Activated T-cell treated with anti-CD3 and anti-CD28 coated beads, Interleukin-2, amount 50 U/mL, for 4 hours (primary cell): ENCODE measurements around the gene KCNK4. TPM values are rescaled to one million over a fixed set of nuclear protein-coding genes. Genes with fewer than 3 reads are reported as not detected.
A peak's percentile ranks its signal among the peaks of the same experiment; 100 is the strongest.

Experiments used
- ATAC-seq, 2 donors: fragments of 200-7000 bp; cut with Tn5 transposase; one replicate each; pipeline ENCODE4 v1.10.0; 2021
- DNase-seq: peaks from one replicate; pipeline ENCODE4 v3.0.0-alpha.2; 2020
- H3K27me3 Mint-ChIP-seq: one replicate; pipeline ENCODE4 v1.8.0; 2021; ENCODE audit warnings: low read depth, mixed read lengths
- H3K36me3 Mint-ChIP-seq: one replicate; pipeline ENCODE4 v1.8.0; 2022; ENCODE audit warnings: mixed read lengths; ENCODE audit not compliant: insufficient read depth
- H3K4me1 Mint-ChIP-seq: one replicate; pipeline ENCODE4 v1.8.0; 2021; ENCODE audit warnings: low read depth, mixed read lengths
- H3K4me3 Mint-ChIP-seq: one replicate; pipeline ENCODE4 v1.8.0; 2021; ENCODE audit warnings: mild to moderate bottlenecking, moderate library complexity, mixed read lengths
- H3K9me3 Mint-ChIP-seq: one replicate; pipeline ENCODE4 v1.8.0; 2021; ENCODE audit warnings: mixed read lengths
- total RNA-seq, 3 donors: library from RNA; stranded (reverse); gene quantifications; one replicate each; pipeline ENCODE4 v1.2.1, GENCODE V29; 2021

KCNK4 gene
- total RNA-seq, 3 donors from 2014 or later: not detected

DNA sequence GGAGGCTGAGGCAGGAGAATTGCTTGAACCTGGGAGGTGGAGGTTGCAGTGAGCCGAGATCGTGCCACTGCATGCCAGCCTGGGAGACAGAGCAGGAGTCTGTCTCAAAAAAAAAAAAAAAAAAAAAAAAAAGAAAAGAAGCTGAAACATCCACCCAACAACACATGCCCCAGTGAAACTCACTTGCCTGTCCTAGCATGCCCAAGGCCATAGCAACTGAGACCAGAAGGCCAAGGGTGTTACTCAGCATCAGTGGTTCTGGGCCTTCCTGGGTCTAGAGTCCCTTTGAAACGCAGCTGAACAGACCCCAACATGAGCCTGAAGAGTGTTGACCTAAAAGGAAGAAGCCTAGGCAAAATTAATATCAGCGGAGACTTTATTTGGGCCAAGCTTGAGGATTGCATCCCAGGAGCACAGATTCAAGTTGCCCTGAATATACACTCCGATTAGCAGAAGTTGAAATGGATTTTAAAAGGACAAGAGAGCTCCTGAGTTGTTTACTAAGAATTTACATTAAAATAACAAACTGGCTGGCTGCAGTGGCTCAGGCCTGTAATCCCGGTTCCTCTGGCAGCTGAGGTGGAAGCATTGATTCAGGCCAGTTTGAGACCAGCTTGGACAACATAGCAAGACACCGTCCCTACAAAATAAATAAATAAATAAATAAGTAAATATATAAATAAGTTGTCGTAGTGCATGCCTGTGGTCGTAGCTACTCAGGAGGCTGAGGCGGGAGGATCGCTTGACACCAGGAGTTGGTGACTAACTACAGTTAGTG is 33.8 kb downstream of the KCNK4 start:
- Mint-ChIP-seq H3K4me3 (no peak overlapping the region), H3K9me3 (no peaks in the 10 kb centered on the region), H3K36me3 (peaks cover 10% of the 10 kb centered on the region), H3K4me1 (no peaks in the 10 kb centered on the region), H3K27me3 (no peaks in the 10 kb centered on the region)
- DNase-seq: no peak
- ATAC-seq: no peak

DNA sequence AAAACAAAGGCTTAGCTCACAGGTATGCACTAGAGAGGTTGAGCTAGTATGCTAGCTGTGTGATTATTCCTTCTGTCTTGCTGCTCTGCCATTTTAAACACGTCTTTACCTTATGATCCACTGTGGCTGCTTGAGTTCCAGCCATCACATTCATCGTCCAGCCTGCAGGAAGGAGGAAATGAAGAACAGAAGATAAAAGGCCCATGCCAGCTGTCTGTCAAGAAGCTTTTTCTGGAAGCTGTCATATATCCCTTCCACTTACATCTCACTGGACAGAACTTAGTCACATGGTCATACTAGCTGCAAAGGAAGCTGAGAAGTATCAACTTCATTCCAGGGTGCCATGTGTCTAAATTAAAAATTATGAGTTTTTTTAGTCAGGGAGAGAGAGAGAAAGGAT is 36.3 kb downstream of the KCNK4 start:
- Mint-ChIP-seq H3K36me3 (no peaks in the 10 kb centered on the region), H3K9me3 (no peaks in the 10 kb centered on the region), H3K27me3 (no peaks in the 10 kb centered on the region), H3K4me1 (peaks cover 8% of the 10 kb centered on the region), H3K4me3 (no peak overlapping the region)
- DNase-seq (no peak), ATAC-seq (no peak)

DNA sequence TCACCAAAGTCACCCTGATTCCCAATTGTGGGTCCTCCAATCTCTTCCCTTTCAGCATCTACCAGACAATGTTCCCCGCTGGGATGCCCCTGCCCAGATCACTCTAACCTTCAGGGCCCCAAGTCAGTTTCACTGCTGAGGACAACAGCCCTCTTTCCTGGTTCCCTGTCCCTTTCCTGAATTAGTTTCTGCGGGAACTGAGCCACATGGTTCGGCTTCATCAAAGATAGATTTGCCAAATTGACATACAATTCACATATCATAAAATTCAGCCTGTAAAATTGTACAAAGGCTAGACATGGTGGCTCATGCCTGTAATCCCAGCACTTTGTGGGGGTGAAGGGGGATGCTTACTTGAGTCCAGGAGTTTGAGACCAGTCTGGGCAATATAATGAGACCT is 36.9 kb downstream of the KCNK4 start:
- ATAC-seq (no peak), DNase-seq (no peak)
- Mint-ChIP-seq H3K27me3 (no peaks in the 10 kb centered on the region), H3K4me1 (peaks cover 8% of the 10 kb centered on the region), H3K9me3 (no peaks in the 10 kb centered on the region), H3K4me3 (no peak overlapping the region), H3K36me3 (no peaks in the 10 kb centered on the region)

DNA sequence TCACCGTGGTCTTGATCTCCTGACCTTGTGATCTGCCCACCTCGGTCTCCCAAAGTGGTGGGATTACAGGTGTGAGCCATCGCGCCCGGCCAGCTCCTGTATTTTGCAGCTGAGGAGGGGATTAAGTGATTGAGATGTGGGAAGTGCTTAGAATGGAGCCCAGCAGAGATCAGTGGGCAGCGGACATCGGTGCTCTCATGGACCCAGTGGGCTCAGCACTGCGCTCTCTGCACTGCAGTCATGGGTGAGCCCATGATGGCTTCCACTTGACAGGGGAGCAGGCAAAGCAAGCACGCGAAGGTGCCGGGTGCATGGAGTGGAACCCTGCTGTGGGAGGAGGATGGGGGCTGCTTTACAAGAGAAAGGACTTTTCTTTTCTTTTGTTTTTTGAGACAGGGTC is 39.8 kb downstream of the KCNK4 start:
- no peak for ATAC-seq
- Mint-ChIP-seq H3K4me1 (peaks cover 12% of the 10 kb centered on the region), H3K27me3 (no peaks in the 10 kb centered on the region), H3K9me3 (no peaks in the 10 kb centered on the region), H3K4me3 (no peak overlapping the region), H3K36me3 (no peaks in the 10 kb centered on the region)
- DNase-seq: no peak

DNA sequence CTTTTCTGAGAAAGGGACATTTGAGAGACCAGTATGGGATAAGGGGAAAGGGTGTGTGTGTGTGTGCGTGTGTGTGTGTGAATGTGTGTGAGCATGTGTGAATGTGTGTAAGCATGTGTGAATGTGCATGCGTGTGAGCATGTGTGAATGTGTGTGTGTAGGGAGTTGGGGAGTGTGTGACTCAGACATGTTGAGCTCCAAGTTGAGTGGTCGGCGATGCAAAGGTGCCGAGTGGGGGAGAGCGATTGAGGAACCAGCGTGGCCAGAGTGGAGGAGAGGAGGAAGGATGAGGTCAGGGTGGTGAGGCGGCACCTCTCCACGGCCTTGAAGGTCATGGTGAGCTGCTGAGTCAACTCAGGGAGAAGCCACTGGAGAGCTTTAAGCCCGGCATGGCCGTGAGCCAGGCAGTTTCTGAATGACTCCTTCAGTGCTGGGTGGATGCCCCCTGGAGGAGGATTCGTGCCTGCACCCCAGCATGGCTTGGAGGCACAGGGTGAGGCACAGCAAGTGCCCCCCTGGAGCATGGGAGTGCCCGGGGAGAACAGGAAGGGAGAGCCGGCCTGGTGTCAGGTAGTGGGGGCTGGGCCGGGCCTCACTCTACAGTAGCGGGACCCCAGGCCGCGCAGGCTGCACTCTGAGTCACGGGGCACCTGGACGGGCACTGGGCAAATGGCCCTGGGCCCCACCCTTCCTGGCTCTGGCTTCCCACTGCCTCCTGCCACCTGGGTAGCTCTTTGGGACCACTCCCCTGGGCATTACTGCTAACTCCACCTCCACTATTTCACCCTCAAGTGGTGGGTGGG is 40.7 kb downstream of the KCNK4 start:
- Mint-ChIP-seq H3K9me3 (no peaks in the 10 kb centered on the region), H3K36me3 (no peaks in the 10 kb centered on the region), H3K4me3 (peak overlapping the region; percentile 0), H3K4me1 (peaks cover 12% of the 10 kb centered on the region), H3K27me3 (no peaks in the 10 kb centered on the region)
- DNase-seq: peak; percentile 62
- ATAC-seq: peak; percentile 79

DNA sequence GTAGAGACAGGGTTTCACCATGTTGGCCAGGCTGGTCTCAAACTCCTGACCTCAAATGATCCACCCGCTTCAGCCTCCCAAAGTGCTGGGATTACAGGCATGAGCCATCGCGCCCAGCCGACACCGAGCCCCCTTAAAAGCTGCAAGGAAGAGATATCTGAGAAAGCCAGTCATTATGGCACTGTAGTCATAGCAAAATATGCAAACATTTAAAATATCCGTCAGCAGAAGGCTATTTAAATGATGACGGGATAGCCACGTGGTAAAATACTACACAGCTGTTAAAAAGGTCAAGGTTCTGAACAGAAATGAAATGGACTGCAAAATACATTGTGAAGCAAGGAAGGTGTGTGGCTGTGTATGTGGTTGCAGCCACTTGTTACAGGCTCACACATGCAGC is 42.5 kb downstream of the KCNK4 start:
- H3K27me3 Mint-ChIP-seq: no peaks in the 10 kb centered on the region
- ATAC-seq: no peak
- peaks cover 6% of the 10 kb centered on the region for H3K36me3 Mint-ChIP-seq
- H3K4me1 Mint-ChIP-seq: peaks cover 15% of the 10 kb centered on the region
- DNase-seq: no peak
- no peaks in the 10 kb centered on the region for H3K9me3 Mint-ChIP-seq
- no peak overlapping the region for H3K4me3 Mint-ChIP-seq

DNA sequence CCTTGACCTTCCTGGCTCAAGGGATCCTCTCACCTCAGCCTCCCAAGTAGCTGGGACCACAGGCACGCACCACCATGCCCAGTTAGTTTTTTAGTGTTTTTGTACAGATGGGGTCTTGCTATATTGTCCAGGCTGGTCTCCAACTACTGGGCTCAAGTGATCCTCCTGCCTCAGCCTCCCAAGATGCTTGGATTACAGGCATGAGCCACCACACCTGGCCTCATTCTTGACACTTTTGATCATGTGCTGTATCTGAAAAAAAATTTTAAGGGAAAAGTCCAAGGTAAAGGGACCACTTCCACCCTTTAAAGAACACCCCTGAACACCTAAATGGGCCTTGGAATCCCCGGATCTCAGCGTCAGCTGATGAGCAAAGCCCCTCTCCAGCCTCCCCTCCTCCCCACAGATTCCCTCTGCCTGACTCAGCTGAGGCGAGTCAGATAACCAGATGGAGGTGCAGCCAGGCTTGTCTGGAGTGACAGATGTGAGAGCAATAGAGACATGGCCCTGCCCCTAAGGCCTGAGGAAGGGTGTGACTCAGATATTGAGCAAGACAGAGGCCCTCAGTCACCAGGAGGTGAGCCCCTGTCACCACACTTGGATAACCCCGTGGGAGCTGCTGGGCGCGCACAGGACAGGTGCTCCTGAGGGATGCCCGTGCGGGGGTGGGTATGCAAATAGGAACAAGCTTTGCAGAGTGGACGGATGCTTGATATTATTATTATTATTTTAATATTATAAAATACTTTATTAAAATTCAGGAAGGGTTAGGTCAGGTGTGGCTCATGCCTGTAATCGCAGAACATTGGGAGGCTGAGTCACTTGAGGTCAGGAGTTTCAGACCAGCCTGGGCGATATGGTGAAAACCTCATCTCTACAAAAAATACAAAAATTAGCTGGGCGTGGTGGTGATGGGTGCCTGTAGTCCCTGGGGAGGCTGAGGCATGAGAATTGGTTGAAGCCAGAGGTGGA is 43.9 kb downstream of the KCNK4 start:
- no peak for DNase-seq

DNA sequence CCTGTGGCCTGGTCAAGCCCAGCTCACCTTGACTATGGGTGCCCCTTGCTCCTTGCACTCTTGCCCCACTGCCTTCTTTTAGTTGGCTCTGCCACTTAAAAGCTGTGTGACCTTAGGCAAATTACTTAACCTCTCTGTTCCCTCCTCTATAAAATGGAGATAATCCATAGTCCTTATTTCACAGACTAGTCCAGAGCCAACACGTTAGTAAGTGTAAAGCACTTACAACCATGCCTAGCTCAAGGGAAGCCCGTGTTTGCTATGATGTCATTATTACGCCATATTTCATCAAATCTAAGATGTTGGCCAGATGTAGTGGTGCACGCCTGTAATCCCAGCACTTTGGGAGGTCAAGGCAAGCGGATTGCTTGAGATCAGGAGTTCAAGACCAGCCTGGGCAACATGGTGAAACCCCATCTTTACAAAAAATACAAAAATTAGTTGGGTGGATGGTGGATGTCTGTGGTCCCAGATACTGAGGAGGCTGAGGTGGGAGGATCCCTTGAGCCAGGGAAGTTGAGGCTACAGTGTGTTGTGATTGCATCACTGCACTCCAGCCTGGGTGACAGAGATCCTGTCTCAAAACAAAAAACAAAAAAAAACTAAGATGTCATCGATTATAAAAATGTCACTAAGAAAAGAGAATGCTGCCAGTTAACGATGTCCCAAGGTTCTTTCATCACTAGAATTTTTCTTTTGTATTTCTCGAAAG is 46.6 kb downstream of the KCNK4 start:
- ATAC-seq (no peak), DNase-seq (no peak)
- no peak overlapping the region for H3K4me3 Mint-ChIP-seq
- no peaks in the 10 kb centered on the region for H3K27me3 Mint-ChIP-seq
- H3K4me1 Mint-ChIP-seq: peaks cover 33% of the 10 kb centered on the region
- H3K9me3 Mint-ChIP-seq: no peaks in the 10 kb centered on the region
- H3K36me3 Mint-ChIP-seq: peaks cover 9% of the 10 kb centered on the region

More for the DNA sequence above, 43.9 kb downstream of the KCNK4 start:
- Mint-ChIP-seq H3K9me3 (no peaks in the 10 kb centered on the region), H3K4me1 (peaks cover 27% of the 10 kb centered on the region), H3K27me3 (no peaks in the 10 kb centered on the region), H3K4me3 (no peak overlapping the region), H3K36me3 (peaks cover 6% of the 10 kb centered on the region)
- ATAC-seq: peak; percentile 58 to 65

DNA sequence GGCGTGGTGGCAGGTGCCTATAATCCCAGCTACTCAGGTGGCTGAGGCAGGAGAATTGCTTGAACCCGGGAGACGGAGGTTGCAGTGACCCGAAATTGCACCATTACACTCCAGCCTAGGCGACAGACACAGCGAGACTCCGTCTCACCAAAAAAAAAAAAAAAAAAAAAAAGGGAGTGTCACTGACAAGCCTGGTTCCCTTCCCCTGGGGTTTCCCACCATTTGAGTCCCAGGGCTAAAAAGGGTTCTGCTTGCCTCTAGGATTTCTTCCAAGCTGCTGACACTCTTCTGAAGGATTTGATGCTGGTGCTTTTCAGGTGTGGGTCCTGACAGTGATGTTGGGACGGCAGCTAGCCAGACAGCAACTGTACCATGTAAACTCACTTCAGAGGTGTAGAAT is 47.6 kb downstream of the KCNK4 start:
- H3K4me1 Mint-ChIP-seq: peaks cover 33% of the 10 kb centered on the region
- peaks cover 9% of the 10 kb centered on the region for H3K36me3 Mint-ChIP-seq

DNA sequence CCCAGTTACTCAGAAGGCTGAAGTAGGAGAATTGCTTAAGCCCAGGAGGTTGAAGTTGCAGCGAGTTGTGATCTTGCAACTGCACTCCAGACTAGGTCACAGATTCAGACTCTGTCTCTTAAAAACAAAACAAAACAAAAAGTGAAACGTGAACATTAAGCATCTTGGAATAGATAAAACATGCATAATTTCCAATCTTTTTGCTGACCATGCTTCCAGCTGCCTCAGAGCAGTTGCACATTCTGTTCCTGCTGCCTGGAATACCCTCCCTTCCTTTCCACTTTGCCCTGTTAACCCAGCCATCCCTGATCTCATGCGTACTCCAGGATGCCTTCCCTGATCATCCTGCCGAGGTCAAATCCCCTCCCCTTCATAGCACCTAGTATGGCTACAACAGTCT is 48.2 kb downstream of the KCNK4 start:
- H3K36me3 Mint-ChIP-seq: peaks cover 9% of the 10 kb centered on the region
- DNase-seq (no peak), ATAC-seq (no peak)
- H3K9me3 Mint-ChIP-seq: no peaks in the 10 kb centered on the region
- H3K4me1 Mint-ChIP-seq: peaks cover 33% of the 10 kb centered on the region
- peak overlapping the region; percentile 88 for H3K4me3 Mint-ChIP-seq
- H3K27me3 Mint-ChIP-seq: no peaks in the 10 kb centered on the region

More for the DNA sequence above, 47.6 kb downstream of the KCNK4 start:
- Mint-ChIP-seq H3K4me3 (peak overlapping the region; percentile 88), H3K27me3 (no peaks in the 10 kb centered on the region), H3K9me3 (no peaks in the 10 kb centered on the region)
- DNase-seq (no peak), ATAC-seq (no peak)

DNA sequence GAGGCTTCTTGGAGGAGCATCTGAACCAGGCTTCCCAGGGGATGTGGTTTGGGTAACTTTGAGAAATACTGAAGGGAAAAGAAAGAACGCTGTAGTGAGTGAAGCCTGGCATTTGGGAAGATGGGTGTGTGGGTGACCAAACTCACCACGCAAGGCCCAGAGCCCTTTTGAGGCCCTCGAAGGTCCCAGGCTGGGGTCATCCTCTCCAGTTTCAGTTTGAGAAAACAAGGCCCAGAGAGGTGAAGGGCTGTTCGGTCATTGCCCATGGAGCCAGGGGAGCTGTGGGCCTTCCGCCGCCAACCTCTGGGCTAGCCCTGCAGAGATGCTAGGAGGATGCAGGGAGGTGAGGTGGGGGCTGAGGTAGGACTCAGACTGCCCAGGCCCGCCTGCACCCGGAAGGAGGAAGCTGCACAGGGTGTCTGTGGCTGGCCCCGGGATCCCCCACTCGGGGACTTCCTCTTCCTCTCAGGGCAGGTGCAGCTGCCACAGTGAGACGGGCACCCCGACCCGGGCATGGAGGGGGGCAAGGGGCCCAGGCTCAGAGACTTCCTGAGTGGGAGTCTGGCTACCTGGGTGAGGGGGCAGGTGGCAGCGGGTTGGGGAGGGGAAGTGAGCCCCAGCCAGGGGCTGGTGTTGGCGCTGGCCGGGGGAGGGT is 48.8 kb downstream of the KCNK4 start, which contains the start of gene CCDC88B:
Gene CCDC88B, plus strand, starts transcription at position 451 of the 655 bp plus-strand sequence. Its CDS starts 63 bp downstream, at position 514.
- DNase-seq (peak; percentile 78), ATAC-seq (peak; percentile 81 to 82)
- peaks cover 9% of the 10 kb centered on the region for H3K36me3 Mint-ChIP-seq
- no peaks in the 10 kb centered on the region for H3K27me3 Mint-ChIP-seq
- peaks cover 32% of the 10 kb centered on the region for H3K4me1 Mint-ChIP-seq
- H3K9me3 Mint-ChIP-seq: no peaks in the 10 kb centered on the region
- peak within 1 kb of the TSS; percentile 88 for H3K4me3 Mint-ChIP-seq

DNA sequence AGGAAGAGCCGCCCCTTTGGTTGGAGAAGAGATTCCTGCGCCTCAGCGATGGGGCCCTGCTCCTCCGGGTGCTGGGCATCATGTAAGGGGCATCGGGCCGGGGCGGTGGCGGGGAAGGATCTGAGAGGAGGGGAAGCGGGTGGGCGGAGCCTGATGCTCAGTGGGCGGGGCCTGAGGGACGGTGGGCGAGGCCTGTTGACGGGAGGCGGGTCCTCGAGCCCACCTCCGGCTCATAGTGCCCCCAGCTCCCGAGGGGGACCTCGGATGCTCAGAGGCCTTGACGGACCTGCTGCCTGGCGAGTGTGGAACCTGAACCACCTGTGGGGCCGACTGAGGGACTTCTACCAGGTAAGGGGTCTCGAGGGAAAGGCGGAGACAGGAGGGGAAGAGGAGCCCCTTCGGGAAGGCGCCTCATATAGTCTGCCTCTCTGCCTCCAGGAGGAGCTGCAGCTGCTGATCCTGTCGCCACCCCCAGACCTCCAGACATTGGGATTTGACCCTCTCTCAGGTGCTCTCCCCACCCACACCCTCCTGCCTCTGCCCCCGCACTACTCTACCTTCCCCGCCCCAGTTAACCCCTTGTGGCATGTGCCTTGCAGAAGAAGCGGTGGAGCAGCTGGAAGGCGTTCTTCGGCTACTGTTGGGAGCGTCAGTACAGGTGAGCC is 49.7 kb downstream of the KCNK4 start:
- Mint-ChIP-seq H3K4me1 (peaks cover 32% of the 10 kb centered on the region), H3K36me3 (peaks cover 13% of the 10 kb centered on the region), H3K27me3 (no peaks in the 10 kb centered on the region), H3K4me3 (peak overlapping the region; percentile 88), H3K9me3 (no peaks in the 10 kb centered on the region)
- DNase-seq: peak; percentile 75
- peak; percentile 55 to 61 for ATAC-seq

DNA sequence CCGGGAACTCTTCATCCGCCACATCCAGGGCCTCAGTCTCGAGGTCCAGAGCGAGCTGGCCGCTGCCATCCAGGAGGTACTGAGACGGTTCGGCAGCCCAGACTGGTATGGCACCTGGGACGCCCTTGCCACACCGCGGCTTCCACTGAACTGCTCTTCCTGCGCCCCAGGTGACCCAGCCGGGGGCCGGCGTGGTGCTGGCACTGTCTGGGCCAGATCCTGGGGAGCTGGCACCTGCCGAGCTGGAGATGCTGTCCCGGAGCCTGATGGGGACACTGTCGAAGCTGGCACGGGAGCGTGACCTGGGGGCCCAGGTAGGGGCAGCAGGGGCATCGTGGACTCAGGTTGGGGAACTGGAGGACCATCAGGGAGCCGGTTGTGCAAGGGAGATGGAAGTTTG is 50.3 kb downstream of the KCNK4 start:
- DNase-seq (no peak), ATAC-seq (no peak)
- peaks cover 32% of the 10 kb centered on the region for H3K4me1 Mint-ChIP-seq
- H3K27me3 Mint-ChIP-seq: no peaks in the 10 kb centered on the region
- no peaks in the 10 kb centered on the region for H3K9me3 Mint-ChIP-seq
- H3K36me3 Mint-ChIP-seq: peaks cover 15% of the 10 kb centered on the region
- H3K4me3 Mint-ChIP-seq: peak overlapping the region; percentile 88
